GM23248 (cell line): Measurements from ENCODE around the gene GJD3.

ENCODE experiments used
- EZH2 ChIP-seq: fragments of 200-600 bp; sonication (generic); IDR thresholded peaks from 2 replicates; pipeline ENCODE4 v1.6.1; 2018; ENCODE audit warnings: antibody characterized with exemption, mild to moderate bottlenecking; ENCODE audit not compliant: insufficient read depth, poor library complexity, severe bottlenecking
- EZH2phosphoT487 ChIP-seq: fragments of 200-600 bp; sonication (generic); IDR thresholded peaks from 2 replicates; pipeline ENCODE4 v1.6.1; 2018; ENCODE audit warnings: antibody characterized with exemption, moderate library complexity, mild to moderate bottlenecking, low read depth; ENCODE audit not compliant: insufficient read depth

GRCh38 chr17:40329839-40330794 lies 34.4 kb downstream of the GJD3 start:
- TF ChIP-seq EZH2 (no peak), EZH2phosphoT487 (no peak)
